Thyroid gland (tissue), 4 donors: Measurements from ENCODE around the gene TMCO2.

Source experiments
- POLR2A ChIP-seq, 2 donors: fragments of 450-650 bp; IDR thresholded peaks; one replicate each; pipeline ENCODE4 v1.6.1; 2017; ENCODE audit warnings: antibody characterized with exemption in 2 of 2, mild to moderate bottlenecking in 2 of 2, moderate library complexity in 1 of 2
- TF ChIP-seq, protein P1 (sequence below), 6 experiments: fragments of 200-600 bp in 3 of 6; fragments of 450-650 bp in 3 of 6; sonication (generic) in 3 of 6; IDR thresholded peaks; one replicate each; pipeline ENCODE4 v1.5.1; 2016 to 2019; ENCODE audit warnings: antibody characterized with exemption in 6 of 6, mild to moderate bottlenecking in 2 of 6, inconsistent platforms in 1 of 6, moderate library complexity in 1 of 6

DNA sequence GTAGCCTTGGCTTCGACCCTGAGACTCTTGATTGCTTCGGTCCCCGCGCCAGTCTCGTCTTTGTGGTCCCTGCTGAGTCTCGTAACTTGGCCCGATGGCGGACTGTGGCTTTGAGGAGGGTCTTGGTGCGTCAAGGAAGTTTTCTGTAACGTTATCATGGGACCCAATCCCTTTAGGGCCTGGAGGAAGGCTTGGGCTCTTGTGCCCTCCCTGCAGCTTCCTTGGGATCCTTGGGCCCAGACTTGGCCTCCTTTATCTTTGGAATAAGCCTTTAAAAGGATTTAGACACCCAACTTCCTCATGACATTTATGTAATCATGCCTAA is 10.7 kb downstream of the TMCO2 start:
- TF ChIP-seq, protein P1, sequence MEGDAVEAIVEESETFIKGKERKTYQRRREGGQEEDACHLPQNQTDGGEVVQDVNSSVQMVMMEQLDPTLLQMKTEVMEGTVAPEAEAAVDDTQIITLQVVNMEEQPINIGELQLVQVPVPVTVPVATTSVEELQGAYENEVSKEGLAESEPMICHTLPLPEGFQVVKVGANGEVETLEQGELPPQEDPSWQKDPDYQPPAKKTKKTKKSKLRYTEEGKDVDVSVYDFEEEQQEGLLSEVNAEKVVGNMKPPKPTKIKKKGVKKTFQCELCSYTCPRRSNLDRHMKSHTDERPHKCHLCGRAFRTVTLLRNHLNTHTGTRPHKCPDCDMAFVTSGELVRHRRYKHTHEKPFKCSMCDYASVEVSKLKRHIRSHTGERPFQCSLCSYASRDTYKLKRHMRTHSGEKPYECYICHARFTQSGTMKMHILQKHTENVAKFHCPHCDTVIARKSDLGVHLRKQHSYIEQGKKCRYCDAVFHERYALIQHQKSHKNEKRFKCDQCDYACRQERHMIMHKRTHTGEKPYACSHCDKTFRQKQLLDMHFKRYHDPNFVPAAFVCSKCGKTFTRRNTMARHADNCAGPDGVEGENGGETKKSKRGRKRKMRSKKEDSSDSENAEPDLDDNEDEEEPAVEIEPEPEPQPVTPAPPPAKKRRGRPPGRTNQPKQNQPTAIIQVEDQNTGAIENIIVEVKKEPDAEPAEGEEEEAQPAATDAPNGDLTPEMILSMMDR (IDR thresholded peaks at IDR 0.05): no peak
- no peak for TF ChIP-seq POLR2A (IDR thresholded peaks at IDR 0.05)
